Activated CD8-positive, alpha-beta memory T cell treated with anti-CD3 and anti-CD28 coated beads for 36 hours (primary cell): ENCODE measurements around the gene GSK3A. TPM values are rescaled to one million over a fixed set of nuclear protein-coding genes. Genes with fewer than 3 reads are reported as not detected.

Source experiments
- total RNA-seq, 2 experiments: library from RNA; stranded (reverse); gene quantifications; one replicate each; pipeline ENCODE4 v1.2.3, GENCODE V29; 2021

Gene GSK3A
- total RNA-seq, 2 experiments from 2014 or later = 50.3 to 50.8 TPM

Other genes starting within 250 kb of the GSK3A start
- 1 to 10 TPM; 2.9 to 3.0 TPM for gene ATP1A3, start 248.4 kb downstream of the GSK3A start, total RNA-seq
- under 1 TPM; 0.59 TPM for gene GRIK5, start 172.4 kb downstream of the GSK3A start, total RNA-seq
- 10 to 100 TPM; 16.8 to 17.2 TPM for gene ZNF574, start 166.4 kb downstream of the GSK3A start, total RNA-seq
- gene POU2F2, start 110.2 kb downstream of the GSK3A start, total RNA-seq = 10 to 100 TPM; 55.3 to 57.1 TPM
- gene DEDD2, start 24.9 kb downstream of the GSK3A start, total RNA-seq = 10 to 100 TPM; 27.4 to 28.6 TPM
- 10 to 100 TPM; 17.9 to 18.0 TPM for gene ZNF526, start 22.3 kb downstream of the GSK3A start, total RNA-seq
- gene ERF, start 12.5 kb upstream of the GSK3A start, total RNA-seq = 10 to 100 TPM; 70.0 to 70.8 TPM
- gene CIC, start 26.6 kb upstream of the GSK3A start, total RNA-seq = 10 to 100 TPM; 49.5 to 51.7 TPM
- gene PRR19, start 59.5 kb upstream of the GSK3A start, total RNA-seq = 1 to 10 TPM; 1.1 to 1.2 TPM
- gene PAFAH1B3, start 60.0 kb upstream of the GSK3A start, total RNA-seq = 10 to 100 TPM; 43.1 to 48.5 TPM
- gene TMEM145, start 70.7 kb upstream of the GSK3A start, total RNA-seq = 1 to 10 TPM in 1 of 2 experiments, under 1 TPM in 1; 0.34 to 1.0 TPM
- gene MEGF8, start 83.0 kb upstream of the GSK3A start, total RNA-seq = 10 to 100 TPM in 1 of 2 experiments, 1 to 10 TPM in 1; 9.0 to 10.4 TPM
- not detected for gene CNFN, start 147.7 kb upstream of the GSK3A start, total RNA-seq
- gene LIPE, start 184.8 kb upstream of the GSK3A start, total RNA-seq = 10 to 100 TPM; 27.6 to 28.8 TPM
- gene CXCL17, start 200.3 kb upstream of the GSK3A start, total RNA-seq = not detected